Erythroblast (primary cell): ENCODE results near the gene SLC1A2.

Source experiments
- GATA1 ChIP-seq: IDR thresholded peaks from 2 replicates; pipeline ENCODE4 v1.6.1; 2011; ENCODE audit warnings: low read depth, mild to moderate bottlenecking, control low read depth, low read length, moderate library complexity
- POLR2A ChIP-seq: IDR thresholded peaks from 2 replicates; pipeline ENCODE4 v1.6.1; 2011; ENCODE audit warnings: mild to moderate bottlenecking, low read length

GRCh38 chr11:35390737-35391682 lies 28.3 kb downstream of the SLC1A2 start:
- no peak for TF ChIP-seq POLR2A
- TF ChIP-seq GATA1, result no peak
